Breast epithelium (tissue), 3 donors: ENCODE data around the gene VIPR1.

ENCODE experiments used
- CTCF ChIP-seq, 3 donors: fragments of 450-650 bp; IDR thresholded peaks; one replicate each; pipeline ENCODE4 v1.5.1; 2016 to 2017; ENCODE audit warnings: antibody characterized with exemption in 3 of 3, mild to moderate bottlenecking in 3 of 3, moderate library complexity in 3 of 3
- POLR2AphosphoS5 ChIP-seq, 3 donors: sonication (generic); formaldehyde crosslinking; IDR thresholded peaks; one replicate each; pipeline ENCODE4 v1.6.1; 2017; ENCODE audit warnings: antibody characterized with exemption in 3 of 3

- TF ChIP-seq CTCF (IDR thresholded peaks at IDR 0.05), result no peak
- TF ChIP-seq POLR2AphosphoS5 (IDR thresholded peaks at IDR 0.05), result no peak
Measured at GRCh38 chr3:42456211-42456610, 46.2 kb upstream of the VIPR1 start.
